OCI-M2 (cell line): ENCODE data around the gene PSPN.
"Not testable (repeated sequence)": the region's sequence is repeated elsewhere in the genome, so short reads cannot be mapped to it uniquely, and the experiment has no call there.

Experiments used
- DNase-seq: peaks from one replicate; lab custom pipeline; 2025; ENCODE audit not compliant: unreplicated experiment; lab: John Stamatoyannopoulos, UW

The PSPN gene

GRCh38 chr19:6373813-6374108, 2.0 kb downstream of the PSPN start:
- DNase-seq = no peak

GRCh38 chr19:6373096-6373812, 2.5 kb downstream of the PSPN start:
- DNase-seq = peak; percentile 69

GRCh38 chr19:6372594-6373095, 3.1 kb downstream of the PSPN start, which contains the start of gene ALKBH7:
Gene ALKBH7 (plus strand): TSS chr19:6372794. CDS start chr19:6372821, 27 bp downstream.
- DNase-seq = no peak

- DNase-seq = no peak
Measured at GRCh38 chr19:6364353-6364752, 11.4 kb downstream of the PSPN start.

- no peak for DNase-seq
Measured at GRCh38 chr19:6362351-6362801, 13.4 kb downstream of the PSPN start.

- DNase-seq = no peak
Measured at GRCh38 chr19:6362027-6362350, 13.7 kb downstream of the PSPN start.

GRCh38 chr19:6360857-6361216, 14.9 kb downstream of the PSPN start:
- not testable (repeated sequence) for DNase-seq

GRCh38 chr19:6360445-6360844, 15.3 kb downstream of the PSPN start:
- not testable (repeated sequence) for DNase-seq

GRCh38 chr19:6359568-6360341, 16.0 kb downstream of the PSPN start:
- DNase-seq = no peak

GRCh38 chr19:6358003-6358402, 17.7 kb downstream of the PSPN start:
- no peak for DNase-seq

- no peak for DNase-seq
Measured at GRCh38 chr19:6357174-6357573, 18.6 kb downstream of the PSPN start.

GRCh38 chr19:6355321-6356040, 20.3 kb downstream of the PSPN start:
- DNase-seq = not testable (repeated sequence)

GRCh38 chr19:6354098-6354674, 21.5 kb downstream of the PSPN start:
- DNase-seq = no peak

GRCh38 chr19:6352381-6353165, 23.2 kb downstream of the PSPN start:
- DNase-seq = no peak

- DNase-seq = no peak
Measured at GRCh38 chr19:6350688-6351087, 25.0 kb downstream of the PSPN start.

GRCh38 chr19:6349271-6349670, 26.5 kb downstream of the PSPN start:
- not testable (repeated sequence) for DNase-seq

- no peak for DNase-seq
Measured at GRCh38 chr19:6343462-6343861, 32.3 kb downstream of the PSPN start.

GRCh38 chr19:6340493-6341201, 35.1 kb downstream of the PSPN start:
- DNase-seq = no peak

- DNase-seq = no peak
Measured at GRCh38 chr19:6334490-6335285, 41.0 kb downstream of the PSPN start.
